Stimulated activated CD8-positive, alpha-beta memory T cell treated with anti-CD3 and anti-CD28 coated beads, Interleukin-4, amount 100 ng/mL, for 4 hours (primary cell): Measurements from ENCODE around the gene VTI1A.

Experiments
- DNase-seq, 2 donors: peaks; one replicate each; pipeline ENCODE4 v3.0.0-alpha.2; 2020; ENCODE audit warnings: low read depth in 2 of 2, low spot score in 1 of 2

VTI1A gene

GRCh38 chr10:112823007-112823406 is 376.0 kb downstream of the VTI1A start:
- no peak for DNase-seq

DNA sequence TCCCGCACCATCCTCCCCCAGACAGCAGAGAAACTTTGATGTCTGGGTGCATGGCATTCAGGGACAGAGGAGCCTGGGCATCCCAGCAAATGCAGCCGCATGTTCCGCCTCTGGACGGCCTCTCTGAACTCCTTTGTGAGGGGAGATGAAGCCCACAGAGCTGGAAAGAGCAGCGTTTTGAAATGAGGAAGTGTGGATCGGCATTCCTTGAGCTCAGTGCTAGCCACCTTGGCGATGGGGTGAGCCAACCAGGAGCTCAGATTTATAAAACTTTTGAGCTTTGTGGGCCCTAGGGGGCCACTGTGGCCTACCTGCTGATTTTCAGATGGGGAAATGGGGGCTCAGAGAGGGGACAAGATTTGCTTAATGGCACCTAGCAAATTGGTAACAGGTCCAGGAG is 376.6 kb downstream of the VTI1A start:
- DNase-seq = no peak

GRCh38 chr10:112826018-112826697 is 379.1 kb downstream of the VTI1A start:
- DNase-seq = no peak

DNA sequence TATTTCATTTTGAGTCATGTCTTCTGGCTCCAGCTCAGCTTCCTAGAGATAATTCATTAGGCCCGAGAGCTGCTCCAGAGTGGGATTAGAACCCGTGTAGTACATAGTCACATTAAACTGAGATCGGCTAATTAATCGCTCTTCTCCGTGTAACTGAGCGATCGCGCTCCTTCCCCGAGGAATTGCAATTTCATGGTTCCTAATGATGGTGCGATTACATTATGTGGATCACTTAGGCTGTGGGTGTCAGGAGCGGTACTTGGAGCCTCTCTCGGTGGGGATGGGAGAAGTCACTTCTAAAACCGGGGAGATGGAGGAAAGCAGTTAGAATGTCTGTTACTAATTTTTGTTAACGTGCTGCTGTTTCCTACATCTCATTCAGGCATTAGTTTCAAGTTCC is 380.1 kb downstream of the VTI1A start:
- no peak for DNase-seq

- DNase-seq = no peak
Observed at GRCh38 chr10:112827951-112828350, 380.9 kb downstream of the VTI1A start.

- DNase-seq = no peak
Observed at GRCh38 chr10:112831859-112832258, 384.8 kb downstream of the VTI1A start.

DNA sequence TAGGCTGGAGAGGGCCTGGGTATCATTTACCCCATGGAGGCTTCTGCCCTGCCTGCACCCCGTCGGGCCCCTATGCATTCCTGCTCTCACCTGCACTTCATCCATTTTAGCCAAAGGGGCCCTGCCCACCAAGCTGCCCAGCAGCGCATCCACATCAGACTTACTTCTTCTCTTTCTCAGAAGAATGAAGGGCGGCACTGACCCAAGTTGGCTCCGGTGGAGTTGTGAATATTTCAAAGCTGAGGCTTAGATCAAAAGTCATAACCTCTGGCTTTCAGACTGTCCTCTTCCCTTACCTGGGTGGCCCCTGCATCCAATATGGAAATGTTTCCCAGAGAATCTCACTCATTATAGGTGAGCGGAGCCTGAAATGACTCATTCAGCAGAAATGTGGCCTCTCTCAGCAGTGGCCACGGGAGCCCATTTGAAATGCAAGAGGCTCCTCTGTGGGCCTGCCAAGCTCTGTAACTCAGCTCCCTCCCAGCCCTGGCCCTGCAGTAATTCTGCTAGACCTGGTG is 385.4 kb downstream of the VTI1A start:
- DNase-seq = no peak

- DNase-seq = no peak
Observed at GRCh38 chr10:112832959-112833358, 385.9 kb downstream of the VTI1A start.

DNA sequence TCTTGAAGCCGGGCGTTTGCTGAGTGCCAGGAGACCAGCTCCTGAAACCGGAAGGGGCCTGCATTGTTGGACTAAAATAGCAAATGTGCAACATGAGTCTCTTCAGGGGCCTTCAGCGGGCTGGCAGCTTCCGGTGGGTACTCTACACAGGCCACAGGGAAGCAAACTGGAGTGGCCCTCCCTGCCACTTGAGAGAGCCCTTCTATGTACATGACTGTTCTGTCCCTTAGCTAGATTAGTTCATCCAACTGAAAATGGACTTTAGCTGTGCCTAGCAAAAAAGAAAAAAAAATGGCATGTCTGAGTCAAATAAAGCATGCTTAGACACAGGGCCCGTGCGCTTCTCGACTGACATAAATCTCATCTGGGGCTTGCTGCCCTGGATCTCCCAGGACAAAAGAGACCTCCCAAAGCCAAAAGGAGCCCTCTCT is 387.8 kb downstream of the VTI1A start:
- DNase-seq = no peak

DNA sequence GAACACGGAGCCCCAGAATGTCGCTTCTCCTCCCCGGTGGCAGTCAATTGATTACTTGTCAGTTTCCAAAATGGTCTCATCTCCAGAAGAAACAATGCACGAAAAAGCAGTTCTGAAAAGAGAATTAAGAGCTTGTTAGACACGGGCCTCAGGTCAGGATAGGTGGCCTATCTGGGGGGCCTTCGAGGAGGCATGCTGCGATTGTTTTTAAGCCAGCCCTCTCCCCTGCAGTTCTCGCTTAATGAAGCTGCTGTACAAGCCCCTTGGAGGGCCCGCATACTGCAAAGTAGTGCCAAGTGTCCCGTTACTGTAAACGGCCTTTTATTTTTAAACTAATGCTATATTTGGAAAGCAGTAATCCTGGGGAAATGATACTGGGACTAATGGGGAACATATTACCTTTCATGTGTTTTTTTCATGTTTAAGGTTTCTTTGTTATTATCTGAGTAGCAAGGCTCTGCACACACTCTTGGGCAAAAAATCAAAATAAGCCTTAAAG is 388.3 kb downstream of the VTI1A start:
- DNase-seq = no peak

GRCh38 chr10:112835944-112836451 is 389.0 kb downstream of the VTI1A start:
- no peak for DNase-seq

DNA sequence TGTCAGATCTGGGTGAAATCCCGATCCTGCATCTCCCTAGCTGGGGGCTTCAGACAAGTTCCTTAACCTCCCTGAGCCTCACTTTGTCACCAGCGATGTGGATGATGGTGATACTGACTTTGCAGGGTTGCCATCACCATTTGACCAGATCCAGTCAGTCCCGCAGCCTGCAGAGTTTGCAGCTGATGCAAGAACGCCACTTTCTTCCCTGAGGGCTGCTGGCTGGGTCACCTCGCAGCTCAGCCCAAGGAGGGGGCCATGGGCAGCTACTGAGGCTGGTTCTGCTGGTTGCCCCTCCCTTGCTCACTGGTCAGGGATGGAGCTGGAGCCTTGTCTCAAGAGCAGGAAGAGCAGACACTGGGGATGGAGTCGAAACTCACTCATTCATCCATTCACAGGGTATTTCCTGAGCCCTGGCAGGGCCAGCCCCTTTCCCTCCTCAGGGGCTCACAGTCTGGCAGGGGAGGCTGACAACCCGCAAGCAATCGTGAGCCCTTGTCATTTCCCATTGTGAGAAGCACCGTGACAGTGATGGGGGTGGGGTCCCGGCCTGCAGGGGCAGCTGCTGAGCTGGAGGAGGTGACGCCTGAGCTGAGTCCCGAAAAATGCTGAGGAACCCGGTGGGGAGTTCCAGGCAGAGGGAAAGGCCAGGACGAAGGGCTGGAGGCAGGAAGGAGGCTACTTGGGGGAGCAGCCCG is 391.9 kb downstream of the VTI1A start:
- DNase-seq = no peak

GRCh38 chr10:112839928-112840654 is 393.1 kb downstream of the VTI1A start:
- no peak for DNase-seq

DNA sequence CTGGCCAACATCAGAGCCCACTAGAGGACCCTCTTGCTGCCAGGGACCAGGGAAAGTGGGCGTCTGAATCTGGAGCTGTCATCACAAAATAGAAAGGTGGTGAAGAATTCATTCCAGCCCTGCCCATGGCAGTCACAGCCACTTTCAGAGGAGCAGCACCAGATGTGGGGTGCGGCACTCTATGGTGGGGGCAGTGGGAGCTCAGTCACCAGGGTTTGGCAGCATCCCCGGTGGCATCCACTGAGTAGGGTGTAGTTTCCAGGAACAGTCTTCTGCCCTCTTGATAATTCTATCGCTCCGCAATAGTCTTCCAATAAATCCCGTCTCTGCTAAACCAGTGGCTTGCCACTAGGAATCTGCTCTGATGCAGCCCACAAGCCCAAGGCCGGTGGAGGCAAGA is 394.5 kb downstream of the VTI1A start:
- DNase-seq = no peak

DNA sequence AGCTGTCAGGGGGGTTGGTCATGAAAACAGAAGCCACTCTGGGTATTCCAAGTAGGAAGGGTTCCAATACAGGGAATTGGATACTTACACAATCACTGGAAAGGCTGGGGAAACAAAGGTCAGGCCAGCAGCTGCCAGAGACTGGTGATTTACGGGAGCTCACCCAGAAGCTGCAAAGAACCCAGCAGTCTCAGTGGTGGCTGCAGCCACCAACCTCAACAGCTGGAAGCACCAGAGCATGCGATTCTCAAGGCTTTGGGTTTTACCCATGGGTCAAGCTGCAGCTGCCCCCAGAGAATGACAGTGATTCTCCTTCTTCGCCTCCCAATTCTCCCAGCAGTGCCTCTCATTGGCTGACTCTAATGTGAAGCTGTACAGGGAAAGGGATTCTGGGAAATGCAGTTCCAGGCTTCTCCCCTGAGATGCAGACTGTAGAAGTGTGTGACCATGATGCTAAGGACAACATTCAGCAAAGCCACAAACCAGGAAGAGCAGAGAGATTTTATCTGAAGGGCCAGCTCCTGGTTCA is 395.9 kb downstream of the VTI1A start:
- DNase-seq = no peak

DNA sequence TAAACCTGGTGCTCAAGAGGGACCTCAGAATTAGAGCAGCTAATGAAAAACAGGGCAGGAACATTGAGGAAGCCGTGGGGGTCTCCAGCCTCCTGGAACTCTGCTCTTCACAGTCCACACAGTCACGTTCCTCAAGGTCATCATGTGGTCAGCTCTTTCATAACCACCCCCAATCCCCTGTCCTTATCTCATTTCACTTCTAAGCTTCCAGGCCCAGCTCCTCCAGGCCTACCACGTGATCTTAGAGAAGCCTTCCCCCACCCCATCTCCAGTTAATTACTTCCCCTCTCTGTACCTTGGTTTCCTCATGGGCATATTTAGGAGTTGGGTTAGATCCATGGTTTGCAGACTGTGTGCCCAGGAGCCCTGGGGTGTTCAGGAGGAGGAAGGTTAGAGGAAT is 396.6 kb downstream of the VTI1A start:
- DNase-seq = no peak

DNA sequence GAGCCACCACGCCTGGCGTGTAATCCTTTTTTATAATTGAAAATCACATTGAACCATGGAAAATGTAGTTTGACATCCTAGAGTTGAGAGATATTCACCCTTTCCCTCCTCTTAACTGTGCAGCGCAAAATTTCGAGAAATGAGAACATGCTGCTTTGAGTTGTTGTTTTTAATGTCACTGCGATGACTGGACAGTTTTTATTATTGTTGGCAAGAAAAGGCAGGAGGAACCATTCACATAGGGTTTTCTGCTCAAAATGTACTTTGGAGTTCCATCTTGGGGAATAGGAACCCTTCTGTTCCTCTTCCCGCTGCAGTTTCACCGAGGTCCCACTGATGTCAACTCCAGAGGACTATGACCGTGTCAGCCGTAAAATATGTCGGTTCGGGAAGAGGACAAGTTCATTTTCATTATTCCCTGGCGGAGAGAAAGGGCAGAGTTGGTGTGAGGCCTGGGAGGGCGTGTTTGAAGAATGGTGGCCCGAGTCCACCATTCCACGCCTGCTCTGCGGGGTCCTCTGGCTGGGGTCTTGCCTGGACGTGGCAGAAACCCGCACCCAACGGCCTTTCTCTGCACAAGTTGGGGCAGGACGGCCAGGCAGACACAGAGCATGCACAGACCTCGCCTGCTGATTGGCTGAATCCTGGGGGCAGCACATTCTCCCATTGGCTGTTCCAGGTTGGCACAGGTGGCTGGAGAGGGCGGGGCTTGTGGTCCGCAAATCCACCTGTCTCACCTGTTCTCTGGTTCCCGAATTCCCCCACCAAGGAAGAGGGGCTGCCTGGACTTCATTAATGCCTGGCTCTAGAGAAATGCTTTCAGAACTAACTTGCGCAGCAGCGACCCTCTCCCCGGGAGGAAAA is 397.9 kb downstream of the VTI1A start:
- no peak for DNase-seq

GRCh38 chr10:112847778-112848177 is 400.8 kb downstream of the VTI1A start:
- DNase-seq = no peak

DNA sequence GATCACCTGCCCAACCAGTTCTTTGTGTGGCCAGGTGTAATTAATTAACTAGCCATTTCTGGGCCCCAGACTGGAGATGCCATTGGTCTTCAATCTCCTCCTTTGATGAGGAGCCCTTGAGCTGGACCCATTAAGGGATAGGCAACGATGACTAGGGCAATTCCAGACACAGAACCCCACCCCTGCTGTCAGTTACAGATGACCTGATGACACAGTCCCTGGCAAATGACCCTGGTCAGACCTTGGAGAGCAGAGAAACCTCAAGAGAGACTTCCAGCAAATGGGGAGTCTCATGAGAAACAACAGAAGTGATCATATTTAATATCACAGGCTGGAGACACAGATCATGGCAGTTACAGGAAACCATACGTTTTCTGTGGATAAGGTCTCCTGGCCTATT is 401.2 kb downstream of the VTI1A start:
- no peak for DNase-seq

GRCh38 chr10:112848868-112849430 is 401.9 kb downstream of the VTI1A start:
- no peak for DNase-seq
